ENCODE measurements around the gene ANGPT4. TPM values are rescaled to one million over a fixed set of nuclear protein-coding genes. Genes with fewer than 3 reads are reported as not detected.

ANGPT4 gene
- total and polyA plus RNA-seq, 2 of the 13 experiments (the other 11 are each of a cell fraction or from before 2014, with no cell fraction given) = not detected

- TF ChIP-seq, protein P1, sequence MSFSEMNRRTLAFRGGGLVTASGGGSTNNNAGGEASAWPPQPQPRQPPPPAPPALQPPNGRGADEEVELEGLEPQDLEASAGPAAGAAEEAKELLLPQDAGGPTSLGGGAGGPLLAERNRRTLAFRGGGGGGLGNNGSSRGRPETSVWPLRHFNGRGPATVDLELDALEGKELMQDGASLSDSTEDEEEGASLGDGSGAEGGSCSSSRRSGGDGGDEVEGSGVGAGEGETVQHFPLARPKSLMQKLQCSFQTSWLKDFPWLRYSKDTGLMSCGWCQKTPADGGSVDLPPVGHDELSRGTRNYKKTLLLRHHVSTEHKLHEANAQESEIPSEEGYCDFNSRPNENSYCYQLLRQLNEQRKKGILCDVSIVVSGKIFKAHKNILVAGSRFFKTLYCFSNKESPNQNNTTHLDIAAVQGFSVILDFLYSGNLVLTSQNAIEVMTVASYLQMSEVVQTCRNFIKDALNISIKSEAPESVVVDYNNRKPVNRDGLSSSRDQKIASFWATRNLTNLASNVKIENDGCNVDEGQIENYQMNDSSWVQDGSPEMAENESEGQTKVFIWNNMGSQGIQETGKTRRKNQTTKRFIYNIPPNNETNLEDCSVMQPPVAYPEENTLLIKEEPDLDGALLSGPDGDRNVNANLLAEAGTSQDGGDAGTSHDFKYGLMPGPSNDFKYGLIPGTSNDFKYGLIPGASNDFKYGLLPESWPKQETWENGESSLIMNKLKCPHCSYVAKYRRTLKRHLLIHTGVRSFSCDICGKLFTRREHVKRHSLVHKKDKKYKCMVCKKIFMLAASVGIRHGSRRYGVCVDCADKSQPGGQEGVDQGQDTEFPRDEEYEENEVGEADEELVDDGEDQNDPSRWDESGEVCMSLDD (CRISPR knock-in tag; IDR thresholded peaks at IDR 0.05; ENCODE audit: borderline replicate concordance) = no peak
- TF ChIP-seq TBL1XR1 (IDR thresholded peaks at IDR 0.05; ENCODE audit: borderline replicate concordance, low read length, partially characterized antibody) (no peak), NAIF1 (CRISPR knock-in tag; IDR thresholded peaks at IDR 0.05; ENCODE audit: borderline replicate concordance) (no peak), ETV5 (CRISPR knock-in tag; IDR thresholded peaks at IDR 0.05; ENCODE audit: borderline replicate concordance) (no peak), MBNL3 (CRISPR knock-in tag; conservative IDR thresholded peaks at IDR 0.05) (no peak), ZNF670 (CRISPR knock-in tag; IDR thresholded peaks at IDR 0.05; ENCODE audit: borderline replicate concordance) (no peak), CCDC6 (CRISPR knock-in tag; IDR thresholded peaks at IDR 0.05) (no peak)
- TF ChIP-seq, protein P2, sequence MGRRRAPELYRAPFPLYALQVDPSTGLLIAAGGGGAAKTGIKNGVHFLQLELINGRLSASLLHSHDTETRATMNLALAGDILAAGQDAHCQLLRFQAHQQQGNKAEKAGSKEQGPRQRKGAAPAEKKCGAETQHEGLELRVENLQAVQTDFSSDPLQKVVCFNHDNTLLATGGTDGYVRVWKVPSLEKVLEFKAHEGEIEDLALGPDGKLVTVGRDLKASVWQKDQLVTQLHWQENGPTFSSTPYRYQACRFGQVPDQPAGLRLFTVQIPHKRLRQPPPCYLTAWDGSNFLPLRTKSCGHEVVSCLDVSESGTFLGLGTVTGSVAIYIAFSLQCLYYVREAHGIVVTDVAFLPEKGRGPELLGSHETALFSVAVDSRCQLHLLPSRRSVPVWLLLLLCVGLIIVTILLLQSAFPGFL (CRISPR knock-in tag; IDR thresholded peaks at IDR 0.05) = no peak
Measured at GRCh38 chr20:890666-891057, 25.5 kb downstream of the ANGPT4 start (continued).

GRCh38 chr20:889932-890463 is 26.1 kb downstream of the ANGPT4 start:
- BruUV-seq (replicated peaks) = no TSS peak
- CTCF ChIA-PET (ENCODE audit: low intra/inter-chr PET ratio, low total read pairs) = no interaction called here
- peaks cover 7 to 27% of the 10 kb centered on the region in 2 experiments; a peak in 3 of 5 replicates for H3K27me3 ChIP-seq (ENCODE audit: control insufficient read depth in 1 of 2, insufficient read depth in 2 of 2, low read length in 2 of 2)
- no peak for ATAC-seq
- H3K4me1 ChIP-seq (ENCODE audit: insufficient read depth, low read length) = no peaks in the 10 kb centered on the region
- 23% methylated on average over 10 of the region's 10 CpGs for WGBS (ENCODE audit: low lambda C conversion rate)
- H3K9me3 ChIP-seq (ENCODE audit: low read length) = no peaks in the 10 kb centered on the region
- no peak for FAIRE-seq
- H3K4me3 ChIP-seq (replicated peaks in 1 of 3; ENCODE audit: insufficient read depth in 1 of 3, low read depth in 2 of 3, low read length in 3 of 3) = no peak overlapping the region
- H3K9ac ChIP-seq (ENCODE audit: insufficient read depth, low read depth, low read length) = no peak overlapping the region
- no peaks in the 10 kb centered on the region for H4K20me1 ChIP-seq (ENCODE audit: insufficient read depth, low read length)
- H3K79me2 ChIP-seq (ENCODE audit: insufficient read depth, low read length) = no peaks in the 10 kb centered on the region
- no peak overlapping the region for H3K4me2 ChIP-seq (ENCODE audit: low read depth, low read length)
- H3K36me3 ChIP-seq (replicated peaks in 1 of 2; ENCODE audit: control insufficient read depth in 1 of 2, insufficient read depth in 2 of 2, low read length in 2 of 2) = no peaks in the 10 kb centered on the region
- in situ Hi-C loops (cut with HindIII; ENCODE audit: extremely low pct_ligation_motif_present, low pct_unique_long_range_greater_than_20kb) (no loop called here), intact Hi-C loops (cut with micrococcal nuclease; ENCODE audit: unreplicated experiment) (loop anchor here (10.0 kb wide), 1 partner anchor 405 kb away; no protein-coding TSS in a partner anchor)
- no peak overlapping the region for H3K27ac ChIP-seq (ENCODE audit: extremely low read length, insufficient read depth, low read length)
- DNase-seq (ENCODE audit: low spot score) = no peak
- H2AFZ ChIP-seq (ENCODE audit: low read length) = no peak overlapping the region
- POLR2A ChIA-PET = no interaction called here
- no peak for TF ChIP-seq ZNF788 (CRISPR knock-in tag; IDR thresholded peaks at IDR 0.05; ENCODE audit: borderline replicate concordance)
- TF ChIP-seq FOXO1 (CRISPR knock-in tag; IDR thresholded peaks at IDR 0.05) = no peak
- no peak for TF ChIP-seq GRHL1 (CRISPR knock-in tag; conservative IDR thresholded peaks at IDR 0.05)
- TF ChIP-seq, protein P3, sequence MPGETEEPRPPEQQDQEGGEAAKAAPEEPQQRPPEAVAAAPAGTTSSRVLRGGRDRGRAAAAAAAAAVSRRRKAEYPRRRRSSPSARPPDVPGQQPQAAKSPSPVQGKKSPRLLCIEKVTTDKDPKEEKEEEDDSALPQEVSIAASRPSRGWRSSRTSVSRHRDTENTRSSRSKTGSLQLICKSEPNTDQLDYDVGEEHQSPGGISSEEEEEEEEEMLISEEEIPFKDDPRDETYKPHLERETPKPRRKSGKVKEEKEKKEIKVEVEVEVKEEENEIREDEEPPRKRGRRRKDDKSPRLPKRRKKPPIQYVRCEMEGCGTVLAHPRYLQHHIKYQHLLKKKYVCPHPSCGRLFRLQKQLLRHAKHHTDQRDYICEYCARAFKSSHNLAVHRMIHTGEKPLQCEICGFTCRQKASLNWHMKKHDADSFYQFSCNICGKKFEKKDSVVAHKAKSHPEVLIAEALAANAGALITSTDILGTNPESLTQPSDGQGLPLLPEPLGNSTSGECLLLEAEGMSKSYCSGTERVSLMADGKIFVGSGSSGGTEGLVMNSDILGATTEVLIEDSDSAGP (CRISPR knock-in tag; IDR thresholded peaks at IDR 0.05; ENCODE audit: borderline replicate concordance) = no peak
- TF ChIP-seq ZBTB20 (CRISPR knock-in tag; IDR thresholded peaks at IDR 0.05; ENCODE audit: borderline replicate concordance, low read depth) = no peak
- no peak for TF ChIP-seq NFATC3 (CRISPR knock-in tag; IDR thresholded peaks at IDR 0.05)
- TF ChIP-seq ZBTB1 (CRISPR knock-in tag; IDR thresholded peaks at IDR 0.05; ENCODE audit: borderline replicate concordance) = no peak
- TF ChIP-seq MEF2D (CRISPR knock-in tag; IDR thresholded peaks at IDR 0.05) = no peak
- no peak for TF ChIP-seq PLRG1 (conservative IDR thresholded peaks at IDR 0.05)
